Measurements from ENCODE around the gene SCN1A.
"Not testable (repeated sequence)": the region's sequence is repeated elsewhere in the genome, so short reads cannot be mapped to it uniquely, and the experiment has no call there.

The SCN1A gene

GRCh38 chr2:166152064-166152463 is 24.2 kb upstream of the SCN1A start:
- H3K36me3 ChIP-seq (ENCODE audit: control insufficient read depth, insufficient read depth, low read length) = no peaks in the 10 kb centered on the region
- H3K4me3 ChIP-seq (ENCODE audit: low read depth, low read length) = no peak overlapping the region
- H3K4me1 ChIP-seq (ENCODE audit: control insufficient read depth, insufficient read depth, low read length) = no peaks in the 10 kb centered on the region
- H3K9ac ChIP-seq (ENCODE audit: low read depth, low read length) = no peak overlapping the region
- no peaks in the 10 kb centered on the region for H3K9me3 ChIP-seq (ENCODE audit: control insufficient read depth, insufficient read depth, low read length)
- no peaks in the 10 kb centered on the region for H3K27me3 ChIP-seq (ENCODE audit: control insufficient read depth, insufficient read depth, low read length)

GRCh38 chr2:166148500-166149400 is 20.9 kb upstream of the SCN1A start:
- Histone ChIP-seq H3K27me3 (ENCODE audit: control insufficient read depth, insufficient read depth, low read length) (no peaks in the 10 kb centered on the region), H3K4me3 (ENCODE audit: low read depth, low read length) (no peak overlapping the region)

GRCh38 chr2:166147883-166148282 is 20.1 kb upstream of the SCN1A start:
- Histone ChIP-seq H3K36me3 (ENCODE audit: control insufficient read depth, insufficient read depth, low read length) (no peaks in the 10 kb centered on the region), H3K9ac (ENCODE audit: low read depth, low read length) (no peak overlapping the region), H3K27me3 (ENCODE audit: control insufficient read depth, insufficient read depth, low read length) (no peaks in the 10 kb centered on the region), H3K9me3 (ENCODE audit: control insufficient read depth, insufficient read depth, low read length) (no peaks in the 10 kb centered on the region), H3K4me1 (ENCODE audit: control insufficient read depth, insufficient read depth, low read length) (no peaks in the 10 kb centered on the region), H3K4me3 (ENCODE audit: low read depth, low read length) (no peak overlapping the region)

More at GRCh38 chr2:166148500-166149400, 20.9 kb upstream of the SCN1A start:
- Histone ChIP-seq H3K9ac (ENCODE audit: low read depth, low read length) (no peak overlapping the region), H3K36me3 (ENCODE audit: control insufficient read depth, insufficient read depth, low read length) (no peaks in the 10 kb centered on the region), H3K4me1 (ENCODE audit: control insufficient read depth, insufficient read depth, low read length) (no peaks in the 10 kb centered on the region), H3K9me3 (ENCODE audit: control insufficient read depth, insufficient read depth, low read length) (no peaks in the 10 kb centered on the region)

GRCh38 chr2:166144071-166144470 is 16.3 kb upstream of the SCN1A start:
- Histone ChIP-seq H3K36me3 (ENCODE audit: control insufficient read depth, insufficient read depth, low read length) (no peaks in the 10 kb centered on the region), H3K9me3 (ENCODE audit: control insufficient read depth, insufficient read depth, low read length) (no peaks in the 10 kb centered on the region), H3K4me1 (ENCODE audit: control insufficient read depth, insufficient read depth, low read length) (no peaks in the 10 kb centered on the region)

GRCh38 chr2:166140932-166141331 is 13.1 kb upstream of the SCN1A start:
- H3K27me3 ChIP-seq (ENCODE audit: control insufficient read depth, insufficient read depth, low read length) = no peaks in the 10 kb centered on the region
- no peak overlapping the region for H3K4me3 ChIP-seq (ENCODE audit: low read depth, low read length)
- no peak overlapping the region for H3K9ac ChIP-seq (ENCODE audit: low read depth, low read length)
- H3K36me3 ChIP-seq (ENCODE audit: control insufficient read depth, insufficient read depth, low read length) = no peaks in the 10 kb centered on the region
- H3K4me1 ChIP-seq (ENCODE audit: control insufficient read depth, insufficient read depth, low read length) = no peaks in the 10 kb centered on the region
- no peaks in the 10 kb centered on the region for H3K9me3 ChIP-seq (ENCODE audit: control insufficient read depth, insufficient read depth, low read length)

More at GRCh38 chr2:166144071-166144470, 16.3 kb upstream of the SCN1A start:
- H3K9ac ChIP-seq (ENCODE audit: low read depth, low read length) = no peak overlapping the region
- no peak overlapping the region for H3K4me3 ChIP-seq (ENCODE audit: low read depth, low read length)
- no peaks in the 10 kb centered on the region for H3K27me3 ChIP-seq (ENCODE audit: control insufficient read depth, insufficient read depth, low read length)

- Histone ChIP-seq H3K4me3 (ENCODE audit: low read depth, low read length) (no peak overlapping the region), H3K36me3 (ENCODE audit: control insufficient read depth, insufficient read depth, low read length) (no peaks in the 10 kb centered on the region), H3K27me3 (ENCODE audit: control insufficient read depth, insufficient read depth, low read length) (no peaks in the 10 kb centered on the region), H3K9ac (ENCODE audit: low read depth, low read length) (no peak overlapping the region), H3K9me3 (ENCODE audit: control insufficient read depth, insufficient read depth, low read length) (no peaks in the 10 kb centered on the region), H3K4me1 (ENCODE audit: control insufficient read depth, insufficient read depth, low read length) (no peaks in the 10 kb centered on the region)
These were observed 12.7 kb upstream of the SCN1A start for GRCh38 chr2:166140475-166140874.

GRCh38 chr2:166139479-166139878 is 11.7 kb upstream of the SCN1A start:
- not testable (repeated sequence) for H3K4me3 ChIP-seq (ENCODE audit: low read depth, low read length); H3K9me3 ChIP-seq (ENCODE audit: control insufficient read depth, insufficient read depth, low read length); H3K4me1 ChIP-seq (ENCODE audit: control insufficient read depth, insufficient read depth, low read length); H3K9ac ChIP-seq (ENCODE audit: low read depth, low read length); H3K27me3 ChIP-seq (ENCODE audit: control insufficient read depth, insufficient read depth, low read length); H3K36me3 ChIP-seq (ENCODE audit: control insufficient read depth, insufficient read depth, low read length)

- no peaks in the 10 kb centered on the region for H3K4me1 ChIP-seq (ENCODE audit: control insufficient read depth, insufficient read depth, low read length)
These were observed 10.8 kb upstream of the SCN1A start for GRCh38 chr2:166138667-166139066.

GRCh38 chr2:166138144-166138543 is 10.3 kb upstream of the SCN1A start:
- no peak overlapping the region for H3K9ac ChIP-seq (ENCODE audit: low read depth, low read length)
- H3K4me3 ChIP-seq (ENCODE audit: low read depth, low read length) = no peak overlapping the region
- H3K36me3 ChIP-seq (ENCODE audit: control insufficient read depth, insufficient read depth, low read length) = no peaks in the 10 kb centered on the region
- H3K4me1 ChIP-seq (ENCODE audit: control insufficient read depth, insufficient read depth, low read length) = no peaks in the 10 kb centered on the region
- H3K9me3 ChIP-seq (ENCODE audit: control insufficient read depth, insufficient read depth, low read length) = no peaks in the 10 kb centered on the region
- no peaks in the 10 kb centered on the region for H3K27me3 ChIP-seq (ENCODE audit: control insufficient read depth, insufficient read depth, low read length)

More at GRCh38 chr2:166138667-166139066, 10.8 kb upstream of the SCN1A start:
- H3K36me3 ChIP-seq (ENCODE audit: control insufficient read depth, insufficient read depth, low read length) = no peaks in the 10 kb centered on the region
- H3K9ac ChIP-seq (ENCODE audit: low read depth, low read length) = no peak overlapping the region
- no peak overlapping the region for H3K4me3 ChIP-seq (ENCODE audit: low read depth, low read length)
- no peaks in the 10 kb centered on the region for H3K27me3 ChIP-seq (ENCODE audit: control insufficient read depth, insufficient read depth, low read length)
- no peaks in the 10 kb centered on the region for H3K9me3 ChIP-seq (ENCODE audit: control insufficient read depth, insufficient read depth, low read length)

GRCh38 chr2:166137331-166137730 is 9.5 kb upstream of the SCN1A start:
- no peaks in the 10 kb centered on the region for H3K9me3 ChIP-seq (ENCODE audit: control insufficient read depth, insufficient read depth, low read length)
- H3K9ac ChIP-seq (ENCODE audit: low read depth, low read length) = no peak overlapping the region
- no peaks in the 10 kb centered on the region for H3K36me3 ChIP-seq (ENCODE audit: control insufficient read depth, insufficient read depth, low read length)
- no peak overlapping the region for H3K4me3 ChIP-seq (ENCODE audit: low read depth, low read length)
- no peaks in the 10 kb centered on the region for H3K27me3 ChIP-seq (ENCODE audit: control insufficient read depth, insufficient read depth, low read length)
- no peaks in the 10 kb centered on the region for H3K4me1 ChIP-seq (ENCODE audit: control insufficient read depth, insufficient read depth, low read length)

- no peaks in the 10 kb centered on the region for H3K27me3 ChIP-seq (ENCODE audit: control insufficient read depth, insufficient read depth, low read length)
- no peak overlapping the region for H3K4me3 ChIP-seq (ENCODE audit: low read depth, low read length)
- no peak overlapping the region for H3K9ac ChIP-seq (ENCODE audit: low read depth, low read length)
- no peaks in the 10 kb centered on the region for H3K36me3 ChIP-seq (ENCODE audit: control insufficient read depth, insufficient read depth, low read length)
- H3K9me3 ChIP-seq (ENCODE audit: control insufficient read depth, insufficient read depth, low read length) = no peaks in the 10 kb centered on the region
- no peaks in the 10 kb centered on the region for H3K4me1 ChIP-seq (ENCODE audit: control insufficient read depth, insufficient read depth, low read length)
These were observed 8.0 kb upstream of the SCN1A start for GRCh38 chr2:166135849-166136258.

- H3K9ac ChIP-seq (ENCODE audit: low read depth, low read length) = no peak overlapping the region
- no peaks in the 10 kb centered on the region for H3K4me1 ChIP-seq (ENCODE audit: control insufficient read depth, insufficient read depth, low read length)
- no peaks in the 10 kb centered on the region for H3K27me3 ChIP-seq (ENCODE audit: control insufficient read depth, insufficient read depth, low read length)
- no peaks in the 10 kb centered on the region for H3K9me3 ChIP-seq (ENCODE audit: control insufficient read depth, insufficient read depth, low read length)
- no peak overlapping the region for H3K4me3 ChIP-seq (ENCODE audit: low read depth, low read length)
- no peaks in the 10 kb centered on the region for H3K36me3 ChIP-seq (ENCODE audit: control insufficient read depth, insufficient read depth, low read length)
These were observed 7.5 kb upstream of the SCN1A start for GRCh38 chr2:166135152-166135848.

All from iPS-15b (cell line).